WTC11 (cell line): Measurements from ENCODE around the gene C1orf174. TPM values are rescaled to one million over a fixed set of nuclear protein-coding genes. Genes with fewer than 3 reads are reported as not detected.

Source experiments
- ATAC-seq: fragments of 200-7000 bp; cut with Tn5 transposase; 2 replicates; pipeline ENCODE4 v1.10.0; 2021; ENCODE audit warnings: mild to moderate bottlenecking, moderate library complexity
- CTCF ChIA-PET: fragments of 300-600 bp; sonication (Branson Sonifier 250); formaldehyde crosslinking; loops from one replicate; lab custom pipeline; 2021; ENCODE audit warnings: antibody characterized with exemption; lab: Charles Lee
- POLR2A ChIA-PET: fragments of 350-600 bp; sonication (Branson Sonifier 250); formaldehyde crosslinking; loops from one replicate; lab custom pipeline; 2021; ENCODE audit warnings: antibody characterized with exemption; lab: Charles Lee
- DNase-seq: peaks from one replicate; pipeline ENCODE4 v3.0.0; 2021; ENCODE audit warnings: low spot score
- H3K27ac Mint-ChIP-seq: 2 replicates; pipeline ENCODE4 v1.8.0; 2021; ENCODE audit warnings: mixed read lengths
- H3K27me3 Mint-ChIP-seq: 2 replicates; pipeline ENCODE4 v1.8.0; 2021; ENCODE audit warnings: low read depth, mild to moderate bottlenecking, moderate library complexity, mixed read lengths
- H3K36me3 Mint-ChIP-seq: 2 replicates; pipeline ENCODE4 v1.8.0; 2021; ENCODE audit warnings: mixed read lengths
- H3K4me1 Mint-ChIP-seq: 2 replicates; pipeline ENCODE4 v1.8.0; 2022; ENCODE audit warnings: mixed read lengths
- H3K4me3 Mint-ChIP-seq: 2 replicates; pipeline ENCODE4 v1.8.0; 2021; ENCODE audit warnings: mild to moderate bottlenecking, moderate library complexity, mixed read lengths
- H3K9me3 Mint-ChIP-seq: 2 replicates; pipeline ENCODE4 v1.8.0; 2021; ENCODE audit warnings: mixed read lengths
- ELF4 ChIP-seq: sonication (generic); formaldehyde crosslinking; IDR thresholded peaks from 2 replicates; pipeline ENCODE4 v1.8.1; 2022; ENCODE audit warnings: low read depth, mild to moderate bottlenecking, moderate library complexity, missing genetic modification reagents
- FOXP1 ChIP-seq: sonication (generic); formaldehyde crosslinking; IDR thresholded peaks from 2 replicates; pipeline ENCODE4 v1.8.0; 2022; ENCODE audit warnings: missing genetic modification reagents, mild to moderate bottlenecking, moderate library complexity, borderline replicate concordance
- GRHL2 ChIP-seq: fragments of 250-450 bp; sonication (Bioruptor Pico); IDR thresholded peaks from 2 replicates; pipeline ENCODE4 v1.8.0; 2022; ENCODE audit warnings: mild to moderate bottlenecking, moderate library complexity; ENCODE audit not compliant: insufficient replicate concordance, severe bottlenecking
- KAT7 ChIP-seq: sonication (generic); formaldehyde crosslinking; IDR thresholded peaks from 2 replicates; pipeline ENCODE4 v1.8.1; 2023; ENCODE audit warnings: missing genetic modification reagents, mild to moderate bottlenecking, borderline replicate concordance
- NR3C1 ChIP-seq: sonication (generic); formaldehyde crosslinking; conservative IDR thresholded peaks from 2 replicates; pipeline ENCODE4 v1.8.1; 2023; ENCODE audit warnings: low read depth, mild to moderate bottlenecking, missing genetic modification reagents
- RELA ChIP-seq: sonication (generic); formaldehyde crosslinking; IDR thresholded peaks from 2 replicates; pipeline ENCODE4 v1.8.1; 2022; ENCODE audit warnings: missing genetic modification reagents, mild to moderate bottlenecking, borderline replicate concordance
- TCF7 ChIP-seq: sonication (generic); formaldehyde crosslinking; IDR thresholded peaks from 2 replicates; pipeline ENCODE4 v1.8.0; 2022; ENCODE audit warnings: mild to moderate bottlenecking, low read depth, missing genetic modification reagents, moderate library complexity
- TP53 ChIP-seq: sonication (generic); formaldehyde crosslinking; IDR thresholded peaks from 2 replicates; pipeline ENCODE4 v1.8.1; 2023; ENCODE audit warnings: mild to moderate bottlenecking, missing genetic modification reagents
- ZNF317 ChIP-seq: sonication (generic); formaldehyde crosslinking; IDR thresholded peaks from 2 replicates; pipeline ENCODE4 v1.8.1; 2023; ENCODE audit warnings: low read depth, mild to moderate bottlenecking, moderate library complexity, missing genetic modification reagents, borderline replicate concordance
- ZNF416 ChIP-seq: fragments of 250-450 bp; sonication (Bioruptor Pico); IDR thresholded peaks from 2 replicates; pipeline ENCODE4 v1.9.0; 2021; ENCODE audit warnings: mild to moderate bottlenecking, inconsistent platforms
- total RNA-seq: library from RNA; stranded (reverse); gene quantifications from 3 replicates; pipeline ENCODE4 v1.2.3, GENCODE V29; 2021
- TF ChIP-seq, protein P1 (sequence below): sonication (generic); formaldehyde crosslinking; IDR thresholded peaks from 2 replicates; pipeline ENCODE4 v1.8.1; 2022; ENCODE audit warnings: mild to moderate bottlenecking, missing genetic modification reagents, moderate library complexity, borderline replicate concordance
- TF ChIP-seq, protein P2 (sequence below): sonication (generic); formaldehyde crosslinking; IDR thresholded peaks from 2 replicates; pipeline ENCODE4 v1.8.1; 2022; ENCODE audit warnings: missing genetic modification reagents, borderline replicate concordance
- TF ChIP-seq, protein P3 (sequence below): sonication (generic); formaldehyde crosslinking; IDR thresholded peaks from 2 replicates; pipeline ENCODE4 v1.8.1; 2023; ENCODE audit warnings: mild to moderate bottlenecking, missing genetic modification reagents, borderline replicate concordance
- TF ChIP-seq, protein P4 (sequence below): sonication (generic); formaldehyde crosslinking; IDR thresholded peaks from 2 replicates; pipeline ENCODE4 v1.8.0; 2022; ENCODE audit warnings: mild to moderate bottlenecking, missing genetic modification reagents
- TF ChIP-seq, protein P5 (sequence below): fragments of 200-600 bp; IDR thresholded peaks from 2 replicates; pipeline ENCODE4 v1.8.0; 2022; ENCODE audit warnings: antibody characterized with exemption
- TF ChIP-seq, protein P6 (sequence below): sonication (generic); formaldehyde crosslinking; IDR thresholded peaks from 2 replicates; pipeline ENCODE4 v1.8.1; 2022; ENCODE audit warnings: low read depth, mild to moderate bottlenecking, moderate library complexity, missing genetic modification reagents, borderline replicate concordance

The C1orf174 gene
- total RNA-seq, 1 experiment from 2014 or later, result 24.2 TPM

DNA sequence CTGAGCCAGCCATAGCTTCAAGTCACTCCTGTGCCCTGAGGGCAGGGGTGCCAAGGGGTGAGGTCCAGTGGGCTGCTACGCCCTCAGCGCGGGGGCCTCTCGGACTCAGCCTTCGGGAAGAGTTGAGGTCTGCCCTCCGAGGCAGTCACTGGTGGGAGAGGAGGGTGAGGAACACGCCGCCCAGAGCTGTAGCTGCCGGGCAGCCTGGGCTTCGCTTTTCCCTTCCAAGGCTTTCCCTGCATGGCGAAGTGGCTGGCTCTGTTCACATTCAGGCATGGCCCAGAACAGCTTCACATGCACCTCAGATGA, 43.0 kb upstream of the C1orf174 start:
- POLR2A ChIA-PET, result no interaction called here
- H3K27me3 Mint-ChIP-seq, result peaks cover 12% of the 10 kb centered on the region
- CTCF ChIA-PET, result no interaction called here
- H3K9me3 Mint-ChIP-seq, result peaks cover 75% of the 10 kb centered on the region
- no peak overlapping the region for H3K27ac Mint-ChIP-seq
- no peak for ATAC-seq
- H3K4me3 Mint-ChIP-seq, result no peak overlapping the region
- H3K36me3 Mint-ChIP-seq, result peaks cover 67% of the 10 kb centered on the region
- no peaks in the 10 kb centered on the region for H3K4me1 Mint-ChIP-seq
- no peak for DNase-seq
- TF ChIP-seq, protein P1, sequence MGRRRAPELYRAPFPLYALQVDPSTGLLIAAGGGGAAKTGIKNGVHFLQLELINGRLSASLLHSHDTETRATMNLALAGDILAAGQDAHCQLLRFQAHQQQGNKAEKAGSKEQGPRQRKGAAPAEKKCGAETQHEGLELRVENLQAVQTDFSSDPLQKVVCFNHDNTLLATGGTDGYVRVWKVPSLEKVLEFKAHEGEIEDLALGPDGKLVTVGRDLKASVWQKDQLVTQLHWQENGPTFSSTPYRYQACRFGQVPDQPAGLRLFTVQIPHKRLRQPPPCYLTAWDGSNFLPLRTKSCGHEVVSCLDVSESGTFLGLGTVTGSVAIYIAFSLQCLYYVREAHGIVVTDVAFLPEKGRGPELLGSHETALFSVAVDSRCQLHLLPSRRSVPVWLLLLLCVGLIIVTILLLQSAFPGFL (CRISPR knock-in tag), result no peak
- TF ChIP-seq FOXP1 (no peak), RELA (no peak), KAT7 (CRISPR knock-in tag) (no peak), ZNF317 (CRISPR knock-in tag) (no peak), TP53 (CRISPR knock-in tag) (no peak), NR3C1 (CRISPR knock-in tag) (no peak), GRHL2 (CRISPR knock-in tag) (no peak), ZNF416 (no peak), ELF4 (CRISPR knock-in tag) (no peak), TCF7 (no peak)
- TF ChIP-seq, protein P2, sequence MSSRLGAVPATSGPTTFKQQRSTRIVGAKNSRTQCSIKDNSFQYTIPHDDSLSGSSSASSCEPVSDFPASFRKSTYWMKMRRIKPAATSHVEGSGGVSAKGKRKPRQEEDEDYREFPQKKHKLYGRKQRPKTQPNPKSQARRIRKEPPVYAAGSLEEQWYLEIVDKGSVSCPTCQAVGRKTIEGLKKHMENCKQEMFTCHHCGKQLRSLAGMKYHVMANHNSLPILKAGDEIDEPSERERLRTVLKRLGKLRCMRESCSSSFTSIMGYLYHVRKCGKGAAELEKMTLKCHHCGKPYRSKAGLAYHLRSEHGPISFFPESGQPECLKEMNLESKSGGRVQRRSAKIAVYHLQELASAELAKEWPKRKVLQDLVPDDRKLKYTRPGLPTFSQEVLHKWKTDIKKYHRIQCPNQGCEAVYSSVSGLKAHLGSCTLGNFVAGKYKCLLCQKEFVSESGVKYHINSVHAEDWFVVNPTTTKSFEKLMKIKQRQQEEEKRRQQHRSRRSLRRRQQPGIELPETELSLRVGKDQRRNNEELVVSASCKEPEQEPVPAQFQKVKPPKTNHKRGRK, result no peak
- TF ChIP-seq, protein P3, sequence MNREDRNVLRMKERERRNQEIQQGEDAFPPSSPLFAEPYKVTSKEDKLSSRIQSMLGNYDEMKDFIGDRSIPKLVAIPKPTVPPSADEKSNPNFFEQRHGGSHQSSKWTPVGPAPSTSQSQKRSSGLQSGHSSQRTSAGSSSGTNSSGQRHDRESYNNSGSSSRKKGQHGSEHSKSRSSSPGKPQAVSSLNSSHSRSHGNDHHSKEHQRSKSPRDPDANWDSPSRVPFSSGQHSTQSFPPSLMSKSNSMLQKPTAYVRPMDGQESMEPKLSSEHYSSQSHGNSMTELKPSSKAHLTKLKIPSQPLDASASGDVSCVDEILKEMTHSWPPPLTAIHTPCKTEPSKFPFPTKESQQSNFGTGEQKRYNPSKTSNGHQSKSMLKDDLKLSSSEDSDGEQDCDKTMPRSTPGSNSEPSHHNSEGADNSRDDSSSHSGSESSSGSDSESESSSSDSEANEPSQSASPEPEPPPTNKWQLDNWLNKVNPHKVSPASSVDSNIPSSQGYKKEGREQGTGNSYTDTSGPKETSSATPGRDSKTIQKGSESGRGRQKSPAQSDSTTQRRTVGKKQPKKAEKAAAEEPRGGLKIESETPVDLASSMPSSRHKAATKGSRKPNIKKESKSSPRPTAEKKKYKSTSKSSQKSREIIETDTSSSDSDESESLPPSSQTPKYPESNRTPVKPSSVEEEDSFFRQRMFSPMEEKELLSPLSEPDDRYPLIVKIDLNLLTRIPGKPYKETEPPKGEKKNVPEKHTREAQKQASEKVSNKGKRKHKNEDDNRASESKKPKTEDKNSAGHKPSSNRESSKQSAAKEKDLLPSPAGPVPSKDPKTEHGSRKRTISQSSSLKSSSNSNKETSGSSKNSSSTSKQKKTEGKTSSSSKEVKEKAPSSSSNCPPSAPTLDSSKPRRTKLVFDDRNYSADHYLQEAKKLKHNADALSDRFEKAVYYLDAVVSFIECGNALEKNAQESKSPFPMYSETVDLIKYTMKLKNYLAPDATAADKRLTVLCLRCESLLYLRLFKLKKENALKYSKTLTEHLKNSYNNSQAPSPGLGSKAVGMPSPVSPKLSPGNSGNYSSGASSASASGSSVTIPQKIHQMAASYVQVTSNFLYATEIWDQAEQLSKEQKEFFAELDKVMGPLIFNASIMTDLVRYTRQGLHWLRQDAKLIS (CRISPR knock-in tag), result no peak
- TF ChIP-seq, protein P4, sequence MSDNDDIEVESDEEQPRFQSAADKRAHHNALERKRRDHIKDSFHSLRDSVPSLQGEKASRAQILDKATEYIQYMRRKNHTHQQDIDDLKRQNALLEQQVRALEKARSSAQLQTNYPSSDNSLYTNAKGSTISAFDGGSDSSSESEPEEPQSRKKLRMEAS (CRISPR knock-in tag), result no peak
- TF ChIP-seq, protein P5, sequence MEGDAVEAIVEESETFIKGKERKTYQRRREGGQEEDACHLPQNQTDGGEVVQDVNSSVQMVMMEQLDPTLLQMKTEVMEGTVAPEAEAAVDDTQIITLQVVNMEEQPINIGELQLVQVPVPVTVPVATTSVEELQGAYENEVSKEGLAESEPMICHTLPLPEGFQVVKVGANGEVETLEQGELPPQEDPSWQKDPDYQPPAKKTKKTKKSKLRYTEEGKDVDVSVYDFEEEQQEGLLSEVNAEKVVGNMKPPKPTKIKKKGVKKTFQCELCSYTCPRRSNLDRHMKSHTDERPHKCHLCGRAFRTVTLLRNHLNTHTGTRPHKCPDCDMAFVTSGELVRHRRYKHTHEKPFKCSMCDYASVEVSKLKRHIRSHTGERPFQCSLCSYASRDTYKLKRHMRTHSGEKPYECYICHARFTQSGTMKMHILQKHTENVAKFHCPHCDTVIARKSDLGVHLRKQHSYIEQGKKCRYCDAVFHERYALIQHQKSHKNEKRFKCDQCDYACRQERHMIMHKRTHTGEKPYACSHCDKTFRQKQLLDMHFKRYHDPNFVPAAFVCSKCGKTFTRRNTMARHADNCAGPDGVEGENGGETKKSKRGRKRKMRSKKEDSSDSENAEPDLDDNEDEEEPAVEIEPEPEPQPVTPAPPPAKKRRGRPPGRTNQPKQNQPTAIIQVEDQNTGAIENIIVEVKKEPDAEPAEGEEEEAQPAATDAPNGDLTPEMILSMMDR, result no peak
- TF ChIP-seq, protein P6, sequence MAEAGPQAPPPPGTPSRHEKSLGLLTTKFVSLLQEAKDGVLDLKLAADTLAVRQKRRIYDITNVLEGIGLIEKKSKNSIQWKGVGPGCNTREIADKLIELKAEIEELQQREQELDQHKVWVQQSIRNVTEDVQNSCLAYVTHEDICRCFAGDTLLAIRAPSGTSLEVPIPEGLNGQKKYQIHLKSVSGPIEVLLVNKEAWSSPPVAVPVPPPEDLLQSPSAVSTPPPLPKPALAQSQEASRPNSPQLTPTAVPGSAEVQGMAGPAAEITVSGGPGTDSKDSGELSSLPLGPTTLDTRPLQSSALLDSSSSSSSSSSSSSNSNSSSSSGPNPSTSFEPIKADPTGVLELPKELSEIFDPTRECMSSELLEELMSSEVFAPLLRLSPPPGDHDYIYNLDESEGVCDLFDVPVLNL (CRISPR knock-in tag), result no peak
